ENCODE results near the gene RPN1.
"Not testable (repeated sequence)": the region's sequence is repeated elsewhere in the genome, so short reads cannot be mapped to it uniquely, and the experiment has no call there.

RPN1 gene

DNA sequence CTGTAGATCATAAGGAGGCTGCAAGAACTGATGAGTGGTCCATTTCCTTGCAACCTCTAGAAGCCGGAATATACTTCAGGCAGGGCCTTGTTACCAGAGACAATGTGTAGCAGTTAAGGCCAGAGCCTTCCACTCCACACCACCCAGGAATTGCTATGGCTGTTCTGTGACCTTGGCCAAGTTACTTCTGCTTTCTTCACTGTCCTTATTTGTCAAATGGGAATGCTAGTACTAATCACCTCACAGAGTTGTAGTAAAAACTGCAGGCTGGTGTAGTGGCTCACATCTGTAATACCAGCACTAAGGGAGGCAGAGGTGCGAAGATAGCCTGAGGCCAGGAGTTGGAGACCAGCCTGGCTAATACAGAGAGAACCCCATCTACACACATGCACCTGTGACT is 28.7 kb upstream of the RPN1 start:
- no peak for DNase-seq

DNA sequence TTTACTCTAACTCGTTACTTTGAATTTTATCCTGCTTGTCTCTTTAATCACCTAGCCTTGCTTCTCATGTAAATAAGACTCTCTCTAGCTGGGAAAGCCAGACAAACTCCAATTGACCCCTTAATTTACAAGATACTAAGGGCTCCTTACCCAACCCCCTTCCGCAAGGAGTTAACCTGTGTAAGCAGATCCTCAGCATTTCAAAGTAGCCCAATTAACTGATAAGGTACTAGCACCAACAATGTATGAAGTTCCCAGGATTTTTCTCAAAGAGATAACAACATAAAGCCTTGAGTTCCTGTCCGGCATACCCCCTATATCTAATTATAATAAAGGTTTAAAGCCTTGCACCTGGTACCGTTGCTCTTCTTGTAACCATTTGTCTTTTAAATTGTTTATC is 25.2 kb upstream of the RPN1 start:
- H3K4me1 ChIP-seq (ENCODE audit: insufficient read depth, low read length): peaks cover 13% of the 10 kb centered on the region
- H3K4me3 ChIP-seq (ENCODE audit: low read depth in 1 of 2, low read length in 2 of 2); ATAC-seq (ENCODE audit: insufficient read depth, low read depth); H3K9me3 ChIP-seq (ENCODE audit: insufficient read depth, low read length, severe bottlenecking); H3K36me3 ChIP-seq (ENCODE audit: insufficient read depth, low read length); H3K4me2 ChIP-seq (ENCODE audit: insufficient read depth, low read length); H2AFZ ChIP-seq (ENCODE audit: low read depth, low read length); H3K27me3 ChIP-seq (ENCODE audit: insufficient read depth, low read length, poor library complexity); H3K9ac ChIP-seq (ENCODE audit: low read depth, low read length); H3K79me2 ChIP-seq (ENCODE audit: insufficient read depth, low read length); H4K20me1 ChIP-seq (ENCODE audit: insufficient read depth, low read length); DNase-seq; H3K27ac ChIP-seq (ENCODE audit: low read length): not testable (repeated sequence)

More for the DNA sequence above, 28.7 kb upstream of the RPN1 start:
- no peak for ATAC-seq (ENCODE audit: insufficient read depth, low read depth)
- Histone ChIP-seq H3K9me3 (ENCODE audit: insufficient read depth, low read length, severe bottlenecking) (no peaks in the 10 kb centered on the region), H3K27ac (ENCODE audit: low read length) (no peak overlapping the region), H3K27me3 (ENCODE audit: insufficient read depth, low read length, poor library complexity) (no peaks in the 10 kb centered on the region), H3K4me2 (ENCODE audit: insufficient read depth, low read length) (peak overlapping the region; percentile 66; the same call in 1 of the 2 replicates), H3K4me1 (ENCODE audit: insufficient read depth, low read length) (peaks cover 23% of the 10 kb centered on the region), H3K9ac (ENCODE audit: low read depth, low read length) (no peak overlapping the region), H2AFZ (ENCODE audit: low read depth, low read length) (no peak overlapping the region; the same call in 1 of the 2 replicates), H3K36me3 (ENCODE audit: insufficient read depth, low read length) (no peaks in the 10 kb centered on the region), H3K4me3 (ENCODE audit: low read depth in 1 of 2, low read length in 2 of 2) (no peak overlapping the region), H3K79me2 (ENCODE audit: insufficient read depth, low read length) (peaks cover 7% of the 10 kb centered on the region; the same call in 1 of the 2 replicates), H4K20me1 (ENCODE audit: insufficient read depth, low read length) (no peaks in the 10 kb centered on the region)
- TF ChIP-seq EZH2 (IDR thresholded peaks at IDR 0.05; ENCODE audit: borderline replicate concordance, low read depth, low read length, severe bottlenecking): no peak
- TF ChIP-seq, protein P1, sequence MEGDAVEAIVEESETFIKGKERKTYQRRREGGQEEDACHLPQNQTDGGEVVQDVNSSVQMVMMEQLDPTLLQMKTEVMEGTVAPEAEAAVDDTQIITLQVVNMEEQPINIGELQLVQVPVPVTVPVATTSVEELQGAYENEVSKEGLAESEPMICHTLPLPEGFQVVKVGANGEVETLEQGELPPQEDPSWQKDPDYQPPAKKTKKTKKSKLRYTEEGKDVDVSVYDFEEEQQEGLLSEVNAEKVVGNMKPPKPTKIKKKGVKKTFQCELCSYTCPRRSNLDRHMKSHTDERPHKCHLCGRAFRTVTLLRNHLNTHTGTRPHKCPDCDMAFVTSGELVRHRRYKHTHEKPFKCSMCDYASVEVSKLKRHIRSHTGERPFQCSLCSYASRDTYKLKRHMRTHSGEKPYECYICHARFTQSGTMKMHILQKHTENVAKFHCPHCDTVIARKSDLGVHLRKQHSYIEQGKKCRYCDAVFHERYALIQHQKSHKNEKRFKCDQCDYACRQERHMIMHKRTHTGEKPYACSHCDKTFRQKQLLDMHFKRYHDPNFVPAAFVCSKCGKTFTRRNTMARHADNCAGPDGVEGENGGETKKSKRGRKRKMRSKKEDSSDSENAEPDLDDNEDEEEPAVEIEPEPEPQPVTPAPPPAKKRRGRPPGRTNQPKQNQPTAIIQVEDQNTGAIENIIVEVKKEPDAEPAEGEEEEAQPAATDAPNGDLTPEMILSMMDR (IDR thresholded peaks at IDR 0.05; ENCODE audit: borderline replicate concordance, extremely low read depth, low read length, poor library complexity, severe bottlenecking): no peak

DNA sequence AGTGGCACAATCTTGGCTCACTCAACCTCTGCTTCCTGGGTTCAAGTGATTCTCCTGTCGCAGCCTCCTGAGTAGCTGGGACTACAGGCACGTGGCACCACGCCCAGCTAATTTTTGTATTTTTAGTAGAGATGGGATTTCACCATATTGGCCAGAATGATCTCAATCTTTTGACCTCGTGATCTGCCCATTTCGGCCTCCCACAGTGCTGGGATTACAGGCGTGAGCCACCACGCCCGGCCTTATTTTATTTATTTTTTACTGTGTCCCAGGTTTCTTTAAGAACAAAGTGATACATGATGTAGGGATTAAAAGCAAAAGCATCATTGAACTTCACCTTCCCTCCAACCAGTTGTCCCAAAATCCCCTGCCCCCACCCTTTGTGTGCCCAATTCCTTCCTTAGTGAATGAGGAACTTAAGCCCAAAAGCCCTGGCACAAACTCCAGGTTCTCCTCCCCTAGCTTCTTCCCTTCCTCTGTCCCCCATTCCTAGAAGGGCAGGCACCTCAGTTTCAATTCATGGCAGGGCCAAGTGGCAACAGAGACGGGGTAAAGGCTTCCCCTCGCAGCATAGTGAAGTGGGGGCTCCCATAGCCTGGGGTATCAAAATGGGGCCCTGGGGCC is 23.7 kb upstream of the RPN1 start:
- no peak overlapping the region for H3K27ac ChIP-seq (ENCODE audit: low read length)
- H3K9ac ChIP-seq (ENCODE audit: low read depth, low read length): no peak overlapping the region
- H4K20me1 ChIP-seq (ENCODE audit: insufficient read depth, low read length): no peaks in the 10 kb centered on the region
- H3K4me3 ChIP-seq (ENCODE audit: low read depth in 1 of 2, low read length in 2 of 2): no peak overlapping the region
- no peak overlapping the region for H3K4me2 ChIP-seq (ENCODE audit: insufficient read depth, low read length)
- no peaks in the 10 kb centered on the region for H3K36me3 ChIP-seq (ENCODE audit: insufficient read depth, low read length)
- DNase-seq (no peak), ATAC-seq (ENCODE audit: insufficient read depth, low read depth) (no peak)
- H3K27me3 ChIP-seq (ENCODE audit: insufficient read depth, low read length, poor library complexity): no peaks in the 10 kb centered on the region
- H3K79me2 ChIP-seq (ENCODE audit: insufficient read depth, low read length): no peaks in the 10 kb centered on the region
- 0 out of 2 replicates have a peak, but pooled peaks cover 3% of the 10 kb centered on the region for H3K4me1 ChIP-seq (ENCODE audit: insufficient read depth, low read length)
- H2AFZ ChIP-seq (ENCODE audit: low read depth, low read length): no peak overlapping the region
- H3K9me3 ChIP-seq (ENCODE audit: insufficient read depth, low read length, severe bottlenecking): no peaks in the 10 kb centered on the region
- TF ChIP-seq, protein P1 (IDR thresholded peaks at IDR 0.05; ENCODE audit: borderline replicate concordance, extremely low read depth, low read length, poor library complexity, severe bottlenecking): no peak
- no peak for TF ChIP-seq EZH2 (IDR thresholded peaks at IDR 0.05; ENCODE audit: borderline replicate concordance, low read depth, low read length, severe bottlenecking)

DNA sequence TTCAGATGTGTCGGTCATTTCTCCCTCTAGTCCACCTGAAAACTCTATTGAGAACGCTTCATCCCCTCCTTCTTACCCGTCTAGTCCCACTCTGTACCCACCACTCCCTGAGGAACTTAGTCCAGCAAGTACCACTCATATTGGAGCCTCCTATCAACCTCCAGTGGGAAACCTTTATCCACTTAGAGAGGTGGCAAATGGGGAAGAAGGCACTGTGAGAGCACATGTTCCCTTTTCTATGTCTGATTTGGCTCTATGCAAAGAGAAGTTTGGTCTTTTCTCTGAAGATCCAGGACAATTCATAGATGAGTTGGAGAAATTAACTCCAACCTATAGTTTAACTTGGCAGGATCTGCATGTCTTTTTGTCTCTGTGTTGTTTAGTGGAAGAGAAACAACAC is 17.0 kb upstream of the RPN1 start:
- H3K36me3 ChIP-seq (ENCODE audit: insufficient read depth, low read length): no peaks in the 10 kb centered on the region
- no peaks in the 10 kb centered on the region for H3K27me3 ChIP-seq (ENCODE audit: insufficient read depth, low read length, poor library complexity)
- H3K4me3 ChIP-seq (ENCODE audit: low read depth in 1 of 2, low read length in 2 of 2): no peak overlapping the region
- no peak overlapping the region; the same call in 1 of the 2 replicates for H2AFZ ChIP-seq (ENCODE audit: low read depth, low read length)
- H3K79me2 ChIP-seq (ENCODE audit: insufficient read depth, low read length): no peaks in the 10 kb centered on the region
- H4K20me1 ChIP-seq (ENCODE audit: insufficient read depth, low read length): no peaks in the 10 kb centered on the region
- H3K27ac ChIP-seq (ENCODE audit: low read length): no peak overlapping the region
- H3K9ac ChIP-seq (ENCODE audit: low read depth, low read length): no peak overlapping the region
- H3K9me3 ChIP-seq (ENCODE audit: insufficient read depth, low read length, severe bottlenecking): no peaks in the 10 kb centered on the region
- no peak overlapping the region for H3K4me2 ChIP-seq (ENCODE audit: insufficient read depth, low read length)
- DNase-seq (no peak), ATAC-seq (ENCODE audit: insufficient read depth, low read depth) (no peak)
- no peaks in the 10 kb centered on the region for H3K4me1 ChIP-seq (ENCODE audit: insufficient read depth, low read length)
- no peak for TF ChIP-seq EZH2 (IDR thresholded peaks at IDR 0.05; ENCODE audit: borderline replicate concordance, low read depth, low read length, severe bottlenecking)
- TF ChIP-seq, protein P1 (IDR thresholded peaks at IDR 0.05; ENCODE audit: borderline replicate concordance, extremely low read depth, low read length, poor library complexity, severe bottlenecking): no peak

Measured in DND-41 (cell line).